HG03575 (cell line): ENCODE measurements around the gene GAL3ST1.

Experiments
- ATAC-seq: cut with Tn5 transposase; IDR thresholded peaks from one replicate; pipeline ENCODE4 v1.9.1; 2021; ENCODE audit not compliant: unreplicated experiment, insufficient number of reproducible peaks, low FRiP score; ENCODE audit errors: extremely low read depth

The GAL3ST1 gene

DNA sequence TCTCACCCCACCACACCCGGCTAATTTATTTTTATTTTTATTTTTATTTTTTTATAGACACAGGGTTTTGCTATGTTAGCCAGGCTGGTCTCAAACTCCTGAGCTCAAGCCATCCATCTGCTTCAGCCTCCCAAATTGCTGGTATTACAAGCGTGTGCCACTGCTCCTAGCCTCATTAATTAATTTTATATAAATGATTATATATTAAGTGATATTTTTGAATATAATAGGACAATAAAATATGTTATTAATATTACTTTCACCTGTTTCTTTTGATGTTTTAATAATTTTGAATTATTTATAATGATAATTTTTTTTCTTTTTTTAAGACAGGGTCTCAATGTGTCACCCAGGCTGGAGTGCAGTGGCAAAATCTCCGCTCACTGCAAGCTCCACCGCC, 66.8 kb downstream of the GAL3ST1 start:
- ATAC-seq, result no peak

DNA sequence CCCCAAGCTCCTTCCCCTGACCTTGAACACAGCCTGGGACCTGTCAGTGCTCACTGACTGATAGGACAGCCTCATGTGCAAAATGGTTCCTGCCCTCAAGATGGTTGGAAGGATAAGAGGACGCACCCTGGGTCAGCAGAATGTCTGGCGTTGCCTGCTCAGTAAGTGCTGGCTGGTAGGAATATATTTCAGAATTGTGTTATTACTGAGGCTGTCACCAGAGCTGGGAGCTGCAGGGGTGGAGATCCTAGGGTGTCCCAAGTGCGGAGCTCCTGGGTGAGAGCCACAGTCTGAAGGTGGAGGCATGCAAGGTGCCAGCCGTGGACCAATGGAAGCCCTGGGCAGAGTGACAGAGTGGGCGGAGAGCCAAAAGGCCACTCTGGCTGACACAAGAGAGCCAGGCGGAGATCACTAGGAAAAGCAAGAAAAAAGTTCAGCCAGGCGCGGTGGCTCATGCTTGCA, 67.9 kb downstream of the GAL3ST1 start:
- ATAC-seq, result no peak
